ENCODE measurements around the gene ABCC11.
A peak's percentile ranks its signal among the peaks of the same experiment; 100 is the strongest.

Gene ABCC11

GRCh38 chr16:48124266-48124665 is 123.1 kb downstream of the ABCC11 start:
- no peak for DNase-seq

GRCh38 chr16:48123104-48123788 is 124.1 kb downstream of the ABCC11 start:
- DNase-seq: peak; percentile 50

DNA sequence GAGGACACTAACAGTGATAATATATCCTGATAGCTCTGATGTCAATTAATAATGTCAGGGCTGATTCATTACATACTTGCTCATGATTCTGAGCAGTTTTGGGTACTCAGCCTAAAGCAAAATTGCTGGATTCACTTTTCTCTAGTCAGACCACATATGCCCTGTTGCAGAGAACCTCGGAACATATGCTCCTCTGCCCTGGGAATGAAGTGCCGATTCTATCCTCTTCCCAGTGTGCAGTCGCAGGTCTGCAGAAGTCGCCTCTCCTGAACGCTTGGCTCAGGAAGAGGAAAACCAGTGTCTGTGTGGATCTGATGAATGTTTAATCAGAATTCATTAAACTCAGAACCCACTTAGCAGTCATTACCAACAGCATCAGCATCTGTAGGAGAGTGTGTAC is 126.1 kb downstream of the ABCC11 start:
- DNase-seq: no peak

GRCh38 chr16:48118841-48119240 is 128.5 kb downstream of the ABCC11 start:
- no peak for DNase-seq

DNA sequence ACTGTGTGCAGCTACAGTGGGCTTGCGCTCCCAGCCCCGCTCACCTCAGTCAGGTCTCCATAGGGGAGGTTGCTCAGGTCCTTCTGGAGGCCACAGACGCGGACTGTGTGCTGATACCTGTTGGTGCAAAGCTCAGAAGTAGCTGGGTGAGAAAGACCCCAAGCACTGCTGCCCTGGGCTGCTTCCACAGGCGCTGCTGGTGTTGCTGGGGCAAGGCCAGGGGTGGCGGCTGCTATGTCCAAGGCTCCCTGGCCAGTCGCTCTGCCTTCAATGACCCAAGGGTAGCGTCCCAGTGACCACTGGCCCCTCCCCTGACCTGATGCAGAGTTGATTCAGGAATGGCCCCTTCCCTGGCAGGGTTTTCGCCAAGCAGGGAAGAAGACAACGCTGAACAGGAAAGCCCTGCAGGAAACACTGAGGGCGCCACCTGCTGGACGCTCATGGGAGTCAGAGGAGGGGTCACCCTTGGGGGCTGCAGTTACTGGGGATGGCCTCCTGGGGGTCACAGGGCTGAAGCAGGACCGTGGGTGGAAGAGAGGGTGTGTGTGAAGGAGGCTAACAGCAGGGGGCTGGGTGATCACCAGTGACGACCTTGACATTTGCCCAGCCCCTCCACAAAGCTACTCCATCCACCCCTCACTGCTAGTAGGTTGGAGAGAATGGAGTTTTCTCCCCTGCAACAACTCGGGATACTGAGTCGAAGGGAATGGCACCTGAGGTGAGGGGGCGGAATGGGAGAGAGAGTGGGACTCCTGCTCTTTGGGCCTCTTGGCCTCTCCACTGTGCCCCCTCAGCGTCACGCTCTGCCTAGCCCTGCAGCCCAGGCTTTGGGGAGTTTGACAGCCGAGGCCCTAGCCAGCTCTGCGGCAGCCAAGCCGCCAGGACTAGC is 129.9 kb downstream of the ABCC11 start:
- peak; percentile 54 for DNase-seq

Measured in activated naive CD4-positive, alpha-beta T cell treated with anti-CD3 and anti-CD28 coated beads, Interleukin-2, amount 50 U/mL, for 16 hours (primary cell).